ENCODE results near the gene TIAM2.
A peak's percentile ranks its signal among the peaks of the same experiment; 100 is the strongest.

TIAM2 gene

GRCh38 chr6:155245193-155245592 is 250.1 kb downstream of the TIAM2 start:
- no peak for DNase-seq

GRCh38 chr6:155245831-155246230 is 250.7 kb downstream of the TIAM2 start:
- no peak for DNase-seq

GRCh38 chr6:155246825-155247224 is 251.7 kb downstream of the TIAM2 start:
- DNase-seq: no peak

GRCh38 chr6:155247618-155248007 is 252.5 kb downstream of the TIAM2 start:
- no peak for DNase-seq

GRCh38 chr6:155248008-155249001 is 253.2 kb downstream of the TIAM2 start:
- DNase-seq: peak; percentile 39

GRCh38 chr6:155250701-155251381 is 255.7 kb downstream of the TIAM2 start:
- no peak for DNase-seq

GRCh38 chr6:155252581-155252980 is 257.5 kb downstream of the TIAM2 start:
- DNase-seq: no peak

GRCh38 chr6:155253337-155253736 is 258.2 kb downstream of the TIAM2 start:
- no peak for DNase-seq

GRCh38 chr6:155254139-155254538 is 259.0 kb downstream of the TIAM2 start:
- no peak for DNase-seq

- no peak for DNase-seq
Measured at GRCh38 chr6:155256122-155256795, 261.1 kb downstream of the TIAM2 start.

- no peak for DNase-seq
Measured at GRCh38 chr6:155257796-155258195, 262.7 kb downstream of the TIAM2 start.

GRCh38 chr6:155259204-155259603 is 264.1 kb downstream of the TIAM2 start:
- DNase-seq: no peak

- DNase-seq: no peak
Measured at GRCh38 chr6:155259897-155260296, 264.8 kb downstream of the TIAM2 start.

GRCh38 chr6:155260686-155261085 is 265.6 kb downstream of the TIAM2 start:
- no peak for DNase-seq

- DNase-seq: no peak
Measured at GRCh38 chr6:155261111-155261900, 266.2 kb downstream of the TIAM2 start.

- DNase-seq: no peak
Measured at GRCh38 chr6:155262655-155263054, 267.5 kb downstream of the TIAM2 start.

- no peak for DNase-seq
Measured at GRCh38 chr6:155263373-155264063, 268.4 kb downstream of the TIAM2 start, which contains the start of gene CLDN20. Gene CLDN20 (plus strand): TSS chr6:155264013. CDS start chr6:155275720, 11,707 bp downstream.

- DNase-seq: no peak
Measured at GRCh38 chr6:155264693-155265320, 269.7 kb downstream of the TIAM2 start.

- DNase-seq: no peak
Measured at GRCh38 chr6:155265843-155266535, 270.9 kb downstream of the TIAM2 start.

- DNase-seq: no peak
Measured at GRCh38 chr6:155267411-155267810, 272.3 kb downstream of the TIAM2 start.

Data from amniotic stem cell (primary cell).